ENCODE results near the gene ARHGDIG. TPM values are rescaled to one million over a fixed set of nuclear protein-coding genes. Genes with fewer than 3 reads are reported as not detected.
"Not testable (repeated sequence)": the region's sequence is repeated elsewhere in the genome, so short reads cannot be mapped to it uniquely, and the experiment has no call there.

ARHGDIG gene
- total RNA-seq, 2 donors from 2014 or later, result 5.9 to 6.8 TPM

- peaks cover 42% of the 10 kb centered on the region for H3K36me3 ChIP-seq
- TF ChIP-seq CTCF (IDR thresholded peaks at IDR 0.05), result no peak
- no peak for DNase-seq (ENCODE audit: low spot score)
- no peak overlapping the region for H3K4me3 ChIP-seq
- H3K27me3 ChIP-seq, result no peaks in the 10 kb centered on the region
- no peaks in the 10 kb centered on the region for H3K9me3 ChIP-seq
- peak overlapping the region; percentile 16 to 20 for H3K27ac ChIP-seq
- H3K4me1 ChIP-seq, result peaks cover 0 to 5% of the 10 kb centered on the region in 2 donors
Observed at GRCh38 chr16:252366-253337, 27.7 kb upstream of the ARHGDIG start.

GRCh38 chr16:253833-254232 is 26.6 kb upstream of the ARHGDIG start:
- no peak overlapping the region for H3K27ac ChIP-seq
- TF ChIP-seq CTCF (IDR thresholded peaks at IDR 0.05), result no peak

DNA sequence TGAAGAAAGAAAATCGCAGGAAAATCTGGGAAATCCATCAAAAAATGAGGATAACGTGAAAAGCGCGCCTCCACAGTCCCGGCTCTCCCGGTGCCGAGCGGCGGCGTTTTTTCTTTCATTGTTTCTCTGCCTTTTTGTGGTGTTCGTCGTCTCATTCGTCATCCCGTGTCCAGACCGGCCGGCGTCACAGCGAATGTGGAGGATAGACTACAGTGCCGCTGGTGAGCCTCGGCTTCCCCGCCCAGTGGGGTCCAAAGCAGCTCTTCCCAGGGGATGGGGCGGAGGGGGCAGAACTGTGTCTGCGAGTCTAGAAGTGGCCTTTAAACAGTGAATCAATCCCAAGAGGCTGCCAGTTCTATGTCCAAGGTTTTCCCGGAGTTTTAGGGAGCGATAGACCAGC is 25.9 kb upstream of the ARHGDIG start:
- Histone ChIP-seq H3K4me3 (no peak overlapping the region), H3K9me3 (no peaks in the 10 kb centered on the region), H3K36me3 (peaks cover 51% of the 10 kb centered on the region), H3K27ac (no peak overlapping the region), H3K4me1 (peaks cover 0 to 5% of the 10 kb centered on the region in 2 donors), H3K27me3 (no peaks in the 10 kb centered on the region)
- DNase-seq (ENCODE audit: low spot score), result no peak
- no peak for TF ChIP-seq CTCF (IDR thresholded peaks at IDR 0.05)

More at GRCh38 chr16:253833-254232, 26.6 kb upstream of the ARHGDIG start:
- Histone ChIP-seq H3K27me3 (no peaks in the 10 kb centered on the region), H3K9me3 (no peaks in the 10 kb centered on the region), H3K4me1 (peaks cover 0 to 5% of the 10 kb centered on the region in 2 donors), H3K4me3 (no peak overlapping the region), H3K36me3 (peaks cover 47% of the 10 kb centered on the region)
- DNase-seq (ENCODE audit: low spot score), result no peak

- no peak overlapping the region for H3K27ac ChIP-seq
Observed at GRCh38 chr16:255183-255582, 25.2 kb upstream of the ARHGDIG start.

DNA sequence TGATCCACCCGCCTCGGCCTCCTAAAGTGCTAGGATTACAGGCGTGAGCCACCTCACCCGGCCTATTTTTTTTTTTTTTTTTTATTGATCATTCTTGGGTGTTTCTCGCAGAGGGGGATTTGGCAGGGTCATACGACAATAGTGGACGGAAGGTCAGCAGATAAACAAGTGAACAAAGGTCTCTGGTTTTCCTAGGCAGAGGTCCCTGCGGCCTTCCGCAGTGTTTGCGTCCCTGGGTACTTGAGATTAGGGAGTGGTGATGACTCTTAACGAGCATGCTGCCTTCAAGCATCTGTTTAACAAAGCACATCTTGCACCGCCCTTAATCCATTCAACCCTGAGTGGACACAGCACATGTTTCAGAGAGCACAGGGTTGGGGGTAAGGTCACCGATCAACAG is 22.3 kb upstream of the ARHGDIG start:
- peaks cover 70% of the 10 kb centered on the region for H3K36me3 ChIP-seq

More at GRCh38 chr16:255183-255582, 25.2 kb upstream of the ARHGDIG start:
- no peak for TF ChIP-seq CTCF (IDR thresholded peaks at IDR 0.05)
- Histone ChIP-seq H3K36me3 (peaks cover 55% of the 10 kb centered on the region), H3K4me1 (peaks cover 0 to 5% of the 10 kb centered on the region in 2 donors), H3K9me3 (no peaks in the 10 kb centered on the region), H3K27me3 (no peaks in the 10 kb centered on the region), H3K4me3 (no peak overlapping the region)
- DNase-seq (ENCODE audit: low spot score), result no peak

GRCh38 chr16:259226-259625 is 21.2 kb upstream of the ARHGDIG start:
- H3K27ac ChIP-seq, result no peak overlapping the region
- H3K36me3 ChIP-seq, result peaks cover 70% of the 10 kb centered on the region
- no peak for DNase-seq (ENCODE audit: low spot score)
- peaks cover 0 to 4% of the 10 kb centered on the region in 2 donors for H3K4me1 ChIP-seq
- no peak overlapping the region for H3K4me3 ChIP-seq
- H3K27me3 ChIP-seq, result no peaks in the 10 kb centered on the region
- TF ChIP-seq CTCF (IDR thresholded peaks at IDR 0.05), result no peak
- H3K9me3 ChIP-seq, result no peaks in the 10 kb centered on the region

More for the DNA sequence above, 22.3 kb upstream of the ARHGDIG start:
- not testable (repeated sequence) for H3K4me3 ChIP-seq; H3K27ac ChIP-seq; DNase-seq (ENCODE audit: low spot score); H3K9me3 ChIP-seq; H3K4me1 ChIP-seq; H3K27me3 ChIP-seq

Data from right atrium auricular region (tissue), 2 donors.